NCI-H2171 (cell line): ENCODE results near the gene FBXL16.

Experiments used
- DNase-seq: peaks from one replicate; lab custom pipeline; 2025; lab: John Stamatoyannopoulos, UW

Gene FBXL16

DNA sequence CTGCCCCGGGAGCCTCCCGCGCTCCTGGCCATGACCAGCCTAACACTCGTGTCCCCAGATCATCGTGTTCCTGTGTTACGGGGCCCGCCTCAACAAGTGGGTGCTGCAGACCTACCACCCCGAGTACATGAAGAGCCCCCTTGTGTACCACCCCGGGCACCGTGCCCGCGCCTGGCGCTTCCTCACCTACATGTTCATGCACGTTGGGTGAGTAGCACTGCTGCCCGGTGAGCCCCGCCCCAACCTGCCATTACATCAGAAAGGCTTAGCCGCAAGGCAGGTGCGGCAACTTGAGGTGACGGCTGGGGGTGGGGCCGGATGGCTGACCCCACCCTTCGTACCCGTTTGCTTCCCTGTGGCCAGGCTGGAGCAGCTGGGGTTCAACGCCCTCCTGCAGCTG is 28.7 kb downstream of the FBXL16 start:
- DNase-seq = peak; percentile 64

DNA sequence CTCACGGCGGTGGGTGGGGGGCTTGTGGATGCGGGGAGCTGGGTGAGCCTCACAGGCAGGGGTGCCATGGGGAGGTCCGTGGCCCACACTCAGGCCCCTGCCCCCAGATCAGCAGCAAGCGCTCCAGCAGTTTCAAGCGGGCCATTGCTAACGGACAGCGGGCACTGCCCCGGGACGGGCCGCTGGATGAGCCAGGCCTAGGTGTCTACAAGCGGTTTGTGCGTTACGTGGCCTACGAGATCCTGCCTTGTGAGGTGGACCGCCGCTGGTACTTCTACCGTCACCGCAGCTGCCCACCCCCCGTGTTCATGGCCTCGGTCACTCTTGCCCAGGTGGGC is 29.1 kb downstream of the FBXL16 start:
- no peak for DNase-seq

DNA sequence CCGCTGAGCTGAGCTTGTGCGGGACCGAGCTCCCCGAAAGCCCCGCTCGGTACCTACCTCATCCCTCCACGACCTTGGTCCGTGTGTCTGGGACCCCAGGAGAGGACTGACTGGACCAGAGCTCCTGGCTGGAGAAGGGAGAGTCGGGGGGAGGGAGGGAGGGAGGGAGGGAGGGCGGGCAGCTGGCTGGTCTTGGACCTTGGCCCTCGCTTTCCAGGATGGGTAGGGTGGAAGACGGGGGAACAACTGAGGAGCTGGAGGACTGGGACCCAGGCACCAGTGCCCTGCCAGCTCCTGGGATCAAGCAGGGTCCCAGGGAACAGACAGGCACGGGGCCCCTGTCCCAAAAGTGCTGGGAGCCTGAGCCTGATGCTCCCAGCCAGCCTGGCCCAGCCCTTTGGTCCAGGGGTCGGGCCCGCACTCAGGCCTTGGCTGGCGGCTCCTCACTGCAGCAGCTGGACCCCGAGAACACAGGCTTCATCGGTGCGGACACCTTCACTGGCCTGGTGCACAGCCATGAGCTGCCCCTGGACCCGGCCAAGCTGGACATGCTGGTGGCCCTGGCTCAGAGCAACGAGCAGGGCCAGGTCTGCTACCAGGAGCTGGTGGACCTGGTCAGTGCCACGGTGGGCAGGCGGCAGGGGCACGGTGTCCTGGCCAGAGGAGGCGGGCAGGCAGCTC is 29.6 kb downstream of the FBXL16 start:
- no peak for DNase-seq

DNA sequence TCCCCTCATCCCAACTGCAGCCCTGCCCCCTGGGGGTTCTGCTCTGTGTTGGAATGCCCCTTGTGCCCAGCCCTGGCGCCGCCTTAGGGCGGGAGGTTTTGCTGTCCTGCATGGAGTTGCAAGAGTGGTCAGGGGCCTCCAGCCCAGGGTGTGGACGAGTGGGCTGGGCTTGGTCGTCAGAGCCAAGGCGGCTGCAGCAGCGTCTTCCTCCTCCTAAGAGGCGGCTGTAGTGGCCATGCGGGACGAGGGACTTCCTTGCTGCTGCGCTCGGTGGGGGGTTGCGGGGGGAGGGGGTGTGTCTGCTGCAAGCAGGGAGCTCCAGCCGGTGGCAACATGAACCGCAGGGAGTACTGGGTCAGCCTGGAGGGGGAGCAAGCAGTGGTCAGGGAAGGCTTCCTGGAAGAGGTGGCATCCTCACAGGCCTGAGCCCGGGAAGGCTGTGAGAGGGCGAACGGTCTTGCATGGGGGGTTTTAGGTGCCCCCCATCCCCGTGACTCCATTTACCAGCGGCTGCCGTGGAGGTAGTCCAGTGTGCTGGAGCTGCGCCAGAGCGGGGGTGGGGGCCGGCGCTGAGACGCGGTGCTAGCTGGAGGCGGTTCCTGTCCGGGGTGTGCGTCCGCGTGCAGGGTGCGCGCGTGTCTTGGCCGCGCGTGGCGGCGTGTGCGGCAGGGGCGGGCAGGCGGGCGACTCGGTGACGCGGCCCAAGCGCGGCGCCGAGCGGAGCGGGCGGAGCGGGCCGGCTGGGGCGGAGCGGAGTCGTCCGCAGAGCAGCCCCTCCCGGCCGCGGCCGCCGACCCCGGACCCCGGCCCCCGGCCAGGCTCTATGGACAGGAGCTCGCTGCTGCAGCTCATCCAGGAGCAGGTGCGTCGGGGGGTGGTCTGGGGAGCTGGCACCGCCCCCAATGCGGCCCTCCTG is 30.4 kb downstream of the FBXL16 start, which contains the start of gene RHBDL1:
Gene RHBDL1 (plus strand): TSS at position 704 of the 916 bp plus-strand sequence. CDS start 120 bp downstream, at position 824.
- DNase-seq = no peak

DNA sequence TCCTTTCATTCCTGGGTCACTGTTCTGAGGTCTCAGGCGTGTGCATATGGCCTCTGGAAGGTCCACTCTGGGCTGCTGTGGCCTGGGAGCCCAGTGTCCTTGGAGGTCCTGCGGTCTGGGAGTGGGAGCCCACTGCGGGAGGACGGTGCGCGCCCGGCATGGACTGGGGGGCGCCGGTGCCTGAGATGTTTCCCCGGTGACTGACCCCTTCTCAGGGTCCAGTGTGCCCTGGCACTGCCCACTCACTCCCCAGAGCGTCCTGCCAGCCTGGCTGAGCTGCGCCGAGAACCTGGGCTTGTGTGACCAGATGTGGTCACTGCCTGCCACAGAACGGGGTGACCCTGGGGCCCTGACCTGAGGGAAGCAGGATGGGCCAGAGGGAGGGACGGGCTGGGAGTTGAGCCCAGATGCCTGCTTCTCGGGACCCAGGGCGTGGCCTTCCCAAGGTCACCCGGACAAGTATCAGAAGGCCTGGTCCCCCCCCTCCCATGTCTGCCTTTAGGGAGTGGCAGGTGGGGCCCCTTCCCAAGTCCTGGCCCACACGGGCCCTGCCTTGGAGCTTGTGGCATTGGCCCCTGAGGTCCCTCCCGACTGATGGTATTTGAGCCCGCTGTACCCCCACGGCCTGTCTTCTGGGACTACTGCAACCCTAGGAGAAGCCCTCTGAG is 31.3 kb downstream of the FBXL16 start:
- no peak for DNase-seq

DNA sequence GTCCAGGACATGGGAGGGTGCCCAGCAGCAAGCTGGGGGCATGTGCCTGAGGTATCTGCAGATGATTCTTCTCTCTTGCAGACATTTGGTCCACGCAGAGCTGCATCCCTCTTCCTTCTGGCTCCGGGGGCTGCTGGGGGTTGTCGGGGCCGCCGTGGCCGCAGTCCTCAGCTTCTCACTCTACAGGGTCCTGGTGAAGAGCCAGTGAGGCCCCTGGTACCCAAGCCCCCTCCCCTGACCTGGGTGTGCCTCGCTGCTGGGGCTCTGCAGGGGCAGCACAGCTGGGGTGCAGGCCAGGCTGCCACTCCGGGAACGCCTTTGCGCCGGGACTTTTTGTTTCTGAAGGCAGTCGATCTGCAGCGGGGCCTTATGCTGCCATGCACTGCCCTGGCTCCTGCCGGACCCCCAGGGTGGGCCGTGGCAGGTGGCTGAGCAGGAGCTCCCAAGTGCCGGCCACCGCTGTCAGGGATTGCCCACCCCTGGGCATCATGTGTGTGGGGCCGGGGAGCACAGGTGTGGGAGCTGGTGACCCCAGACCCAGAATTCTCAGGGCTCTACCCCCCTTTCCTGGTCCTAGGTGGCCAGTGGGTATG is 32.1 kb downstream of the FBXL16 start:
- no peak for DNase-seq

DNA sequence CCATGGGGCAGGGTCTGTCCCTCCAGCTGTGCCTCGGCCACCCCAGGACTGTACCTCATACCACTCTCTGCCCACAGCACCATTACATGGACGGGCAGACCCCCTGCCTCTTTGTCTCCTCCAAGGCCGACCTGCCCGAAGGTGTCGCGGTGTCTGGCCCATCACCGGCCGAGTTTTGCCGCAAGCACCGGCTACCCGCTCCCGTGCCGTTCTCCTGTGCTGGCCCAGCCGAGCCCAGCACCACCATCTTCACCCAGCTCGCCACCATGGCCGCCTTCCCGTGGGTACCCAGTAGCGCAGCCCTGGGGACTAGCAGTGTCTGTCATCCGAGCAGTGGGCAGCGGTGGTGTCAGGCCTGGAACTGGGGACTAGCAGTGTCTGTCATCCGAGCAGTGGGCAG is 32.8 kb downstream of the FBXL16 start:
- no peak for DNase-seq

DNA sequence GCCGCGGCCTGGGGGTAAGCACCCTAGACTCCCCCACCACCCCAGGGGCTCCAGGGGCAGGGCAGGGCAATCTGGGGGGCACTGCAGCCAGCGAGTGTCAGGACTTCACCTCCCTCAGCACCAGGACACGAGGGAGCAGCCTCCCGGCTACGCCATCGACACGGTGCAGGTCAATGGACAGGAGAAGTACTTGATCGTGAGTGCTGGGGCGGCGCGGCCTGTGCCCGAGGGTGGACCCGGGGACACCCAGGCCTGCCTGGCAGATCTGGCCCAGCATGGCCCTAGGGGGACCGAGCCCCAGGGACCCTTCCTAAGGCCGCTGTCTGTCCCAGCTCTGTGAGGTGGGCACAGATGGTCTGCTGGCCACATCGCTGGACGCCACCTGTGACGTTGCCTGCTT is 33.2 kb downstream of the FBXL16 start:
- DNase-seq = no peak

DNA sequence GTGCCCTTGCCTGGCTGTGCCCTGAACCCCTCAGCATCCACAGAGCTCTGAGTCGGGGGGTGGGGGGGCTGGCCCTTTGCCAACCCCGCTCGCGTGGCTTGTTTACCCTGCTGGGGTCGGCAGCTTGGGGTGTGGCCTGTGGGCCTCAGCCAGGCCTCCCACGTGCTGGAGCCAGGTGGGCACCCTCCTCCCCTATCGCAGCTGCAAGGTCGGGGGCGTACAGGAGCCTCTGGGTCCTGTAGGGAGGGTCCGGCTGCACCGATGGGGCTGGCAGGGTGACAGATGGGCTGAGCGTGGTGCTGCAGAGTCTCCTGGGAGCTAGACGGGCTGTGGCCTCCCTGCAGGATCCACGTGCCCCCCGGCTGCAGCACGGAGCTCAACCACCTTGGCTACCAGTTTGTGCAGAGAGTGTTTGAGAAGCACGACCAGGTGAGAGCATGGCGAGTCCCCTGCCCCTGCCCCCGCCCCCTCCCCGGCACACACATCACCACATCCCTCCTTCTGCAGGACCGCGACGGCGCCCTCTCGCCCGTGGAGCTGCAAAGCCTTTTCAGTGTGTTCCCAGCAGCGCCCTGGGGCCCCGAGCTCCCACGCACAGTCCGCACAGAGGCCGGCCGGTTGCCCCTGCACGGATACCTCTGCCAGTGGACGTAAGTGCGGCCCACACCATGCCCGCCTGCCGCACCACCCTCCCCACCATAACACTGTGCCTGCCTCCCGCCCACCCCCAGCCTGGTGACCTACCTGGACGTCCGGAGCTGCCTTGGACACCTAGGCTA is 34.1 kb downstream of the FBXL16 start:
- DNase-seq = peak; percentile 67

DNA sequence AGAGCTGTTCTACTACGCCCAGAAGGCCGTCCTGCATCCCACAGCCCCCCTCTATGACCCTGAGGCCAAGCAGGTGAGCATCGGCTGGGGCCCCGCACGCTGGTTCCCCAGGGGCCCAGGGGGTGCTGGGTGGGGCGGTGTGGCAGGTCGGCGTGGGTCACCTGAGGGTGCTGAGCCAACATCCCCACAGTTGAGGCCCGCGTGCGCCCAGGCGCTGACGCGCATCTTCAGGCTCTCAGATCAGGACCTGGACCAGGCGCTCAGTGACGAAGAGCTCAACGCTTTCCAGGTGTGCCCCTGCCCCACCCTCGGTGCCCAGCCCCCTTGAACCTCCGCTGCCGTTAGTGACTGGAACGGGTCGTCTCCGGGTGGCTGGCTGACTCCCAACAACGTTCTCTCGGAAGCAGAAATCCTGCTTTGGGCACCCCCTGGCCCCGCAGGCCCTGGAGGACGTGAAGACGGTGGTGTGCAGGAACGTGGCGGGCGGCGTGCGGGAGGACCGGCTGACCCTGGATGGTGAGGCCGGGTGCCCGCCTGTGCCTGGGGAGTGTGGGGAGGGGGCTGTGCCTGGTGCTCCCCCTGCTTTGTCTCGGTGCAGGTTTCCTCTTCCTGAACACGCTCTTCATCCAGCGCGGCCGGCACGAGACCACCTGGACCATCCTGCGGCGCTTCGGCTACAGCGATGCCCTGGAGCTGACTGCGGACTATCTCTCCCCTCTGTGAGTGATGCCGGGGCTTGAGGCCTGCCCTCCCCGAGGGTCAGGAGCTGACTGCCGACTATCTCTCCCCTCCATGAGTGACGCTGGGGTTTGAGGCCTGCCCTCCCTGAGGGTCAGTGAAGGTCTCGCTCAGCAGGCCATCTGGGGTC is 34.9 kb downstream of the FBXL16 start:
- DNase-seq = no peak

DNA sequence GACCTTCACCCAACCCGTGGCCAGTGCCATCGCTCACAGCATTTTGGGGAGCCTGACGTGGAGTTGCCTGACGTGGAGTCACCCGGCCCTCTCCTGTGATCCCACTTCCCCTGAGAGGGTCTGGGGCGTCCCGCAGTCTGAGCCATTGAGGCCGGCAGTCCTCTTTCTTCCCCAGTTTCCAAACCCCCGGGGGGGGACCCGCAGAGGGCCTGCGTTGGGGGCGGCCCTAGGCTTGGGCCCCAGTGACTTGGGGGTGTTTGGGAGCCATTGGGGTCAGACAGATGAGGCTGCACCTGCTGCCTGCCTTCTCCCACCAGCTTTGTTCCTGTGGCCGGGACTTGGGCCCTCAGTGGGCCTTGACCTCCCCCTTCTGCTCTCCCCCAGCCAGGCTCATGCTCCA is 35.9 kb downstream of the FBXL16 start:
- no peak for DNase-seq

DNA sequence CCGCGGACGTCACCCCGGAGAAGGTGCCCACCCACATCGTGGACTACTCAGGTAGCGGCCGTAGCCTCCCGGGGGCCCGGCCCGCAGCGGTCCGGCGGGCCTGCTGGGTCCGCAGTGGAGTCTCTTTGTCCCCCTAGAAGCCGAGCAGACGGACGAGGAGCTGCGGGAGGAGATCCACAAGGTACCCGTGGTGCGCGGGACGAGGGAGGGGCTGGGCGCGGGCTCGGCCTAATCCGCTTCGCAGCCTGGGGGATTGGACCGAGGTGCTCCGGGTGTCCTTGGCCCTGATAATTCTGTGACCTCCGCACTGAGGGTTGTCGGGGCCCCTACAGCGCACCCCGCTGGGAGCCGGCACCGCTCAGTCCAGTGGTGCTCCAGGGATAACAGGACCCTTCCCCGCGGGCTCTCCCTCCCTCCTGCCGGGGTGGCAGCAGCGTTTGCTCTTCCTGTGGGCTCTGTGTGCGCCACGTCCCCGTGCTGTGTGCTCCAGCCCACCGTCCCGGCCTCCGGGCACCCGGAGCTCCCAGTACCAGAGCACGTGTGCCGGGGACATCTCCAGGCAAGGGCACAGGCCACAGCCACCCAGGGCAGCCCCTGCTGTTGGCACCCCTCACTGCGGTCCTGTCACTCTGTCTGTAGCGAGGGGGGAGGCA is 37.0 kb downstream of the FBXL16 start:
- DNase-seq = no peak

DNA sequence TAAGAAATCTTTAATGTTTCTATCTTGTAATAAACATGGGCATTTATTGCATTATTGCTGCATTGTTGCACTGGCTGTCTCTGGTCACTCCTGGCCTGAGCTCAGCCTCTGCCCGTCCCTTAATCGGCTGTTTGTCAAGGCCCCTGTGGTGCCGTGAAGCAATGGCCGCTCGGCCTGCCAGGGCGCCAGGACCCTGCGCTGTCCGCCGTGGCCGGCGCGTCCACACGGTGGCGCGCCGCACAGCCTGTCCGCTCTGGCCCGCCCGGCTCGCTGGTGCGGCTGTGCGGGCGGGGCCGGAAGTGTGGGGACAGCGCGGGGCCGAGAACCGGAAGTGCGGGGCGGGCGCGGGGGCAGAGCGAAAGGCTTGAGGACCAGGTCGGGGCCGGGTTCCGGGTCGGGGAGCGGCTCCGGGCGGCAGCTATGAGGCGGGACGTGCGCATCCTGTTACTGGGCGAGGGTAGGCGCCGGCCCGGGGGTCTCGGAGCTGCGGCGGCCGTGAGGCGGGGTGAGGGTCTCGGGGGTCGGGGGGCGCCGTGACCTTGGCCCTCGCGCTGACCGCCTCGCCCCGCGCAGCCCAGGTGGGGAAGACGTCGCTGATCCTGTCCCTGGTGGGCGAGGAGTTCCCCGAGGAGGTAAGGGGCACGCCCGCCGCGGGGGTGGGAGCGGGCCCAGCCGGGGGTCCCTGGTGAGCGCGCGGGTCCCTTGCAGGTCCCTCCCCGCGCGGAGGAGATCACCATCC is 37.7 kb downstream of the FBXL16 start, which contains the start of gene RHOT2:
Gene RHOT2 (plus strand): TSS at position 353 of the 739 bp plus-strand sequence. CDS start 68 bp downstream, at position 421.
- DNase-seq = peak; percentile 90

DNA sequence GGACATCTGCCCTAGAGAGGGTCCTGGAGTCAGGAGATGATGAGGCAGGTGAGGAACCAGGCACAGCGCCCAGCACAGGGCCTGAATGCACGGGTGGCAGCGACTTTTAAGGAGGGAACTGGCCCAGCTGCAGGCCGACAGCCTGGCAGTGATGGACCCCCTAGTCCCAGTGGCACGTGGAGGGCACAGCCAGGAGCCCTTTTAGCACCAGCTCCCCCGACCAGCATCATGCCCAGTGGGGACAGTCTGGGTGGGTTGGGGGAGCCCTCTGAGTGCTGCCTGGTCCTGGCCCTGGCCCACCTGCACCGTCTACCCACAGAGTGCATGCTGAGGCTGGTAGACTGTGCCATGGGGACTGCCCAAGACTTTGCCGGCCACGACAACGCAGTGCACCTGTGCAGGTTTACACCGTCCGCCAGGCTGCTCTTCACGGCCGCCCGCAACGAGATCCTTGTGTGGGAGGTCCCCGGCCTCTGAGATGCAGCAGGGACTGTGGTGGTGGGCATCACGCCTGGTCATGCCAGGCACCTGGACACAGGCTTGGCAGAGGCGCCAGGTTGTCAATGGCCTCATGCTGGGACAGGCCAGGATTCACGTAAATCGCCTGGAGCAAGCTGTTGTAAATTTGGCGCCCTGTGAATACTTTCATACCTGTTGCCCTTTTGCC is 38.4 kb downstream of the FBXL16 start:
- no peak for DNase-seq

DNA sequence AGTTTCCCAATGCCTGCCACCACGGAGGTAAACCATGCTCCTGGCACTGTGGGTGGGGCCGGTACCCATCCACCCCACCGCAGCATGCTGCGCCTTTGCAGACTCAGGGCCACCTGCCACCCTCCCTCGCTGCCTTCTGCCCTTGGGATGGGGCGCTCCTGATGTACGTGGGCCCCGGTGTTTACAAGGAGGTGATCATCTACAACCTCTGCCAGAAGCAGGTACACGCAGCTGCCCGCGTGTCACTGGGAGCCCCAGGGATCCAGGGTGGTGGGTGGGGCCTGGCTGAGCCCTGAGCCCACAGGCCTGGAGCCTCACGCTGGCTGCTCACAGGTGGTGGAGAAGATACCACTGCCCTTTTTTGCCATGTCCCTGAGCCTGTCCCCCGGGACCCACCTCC is 39.0 kb downstream of the FBXL16 start:
- no peak for DNase-seq

DNA sequence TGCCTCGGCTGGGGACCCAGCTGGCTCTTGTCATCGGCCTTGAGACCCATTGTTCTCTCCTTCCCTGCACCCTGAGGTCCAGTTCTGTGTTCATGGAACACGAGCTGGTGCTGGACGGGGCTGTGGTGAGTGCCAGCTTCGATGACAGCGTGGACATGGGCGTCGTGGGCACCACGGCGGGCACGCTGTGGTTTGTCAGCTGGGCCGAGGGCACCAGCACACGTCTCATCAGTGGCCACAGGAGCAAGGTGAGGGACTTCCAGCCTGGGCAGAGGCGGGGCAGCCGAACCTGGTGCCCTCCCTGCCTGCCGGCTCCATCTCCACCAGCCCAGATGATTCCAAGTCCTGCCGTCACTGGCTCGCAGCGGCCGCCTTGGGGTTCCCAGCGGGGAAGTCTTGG is 43.0 kb downstream of the FBXL16 start:
- DNase-seq = no peak

DNA sequence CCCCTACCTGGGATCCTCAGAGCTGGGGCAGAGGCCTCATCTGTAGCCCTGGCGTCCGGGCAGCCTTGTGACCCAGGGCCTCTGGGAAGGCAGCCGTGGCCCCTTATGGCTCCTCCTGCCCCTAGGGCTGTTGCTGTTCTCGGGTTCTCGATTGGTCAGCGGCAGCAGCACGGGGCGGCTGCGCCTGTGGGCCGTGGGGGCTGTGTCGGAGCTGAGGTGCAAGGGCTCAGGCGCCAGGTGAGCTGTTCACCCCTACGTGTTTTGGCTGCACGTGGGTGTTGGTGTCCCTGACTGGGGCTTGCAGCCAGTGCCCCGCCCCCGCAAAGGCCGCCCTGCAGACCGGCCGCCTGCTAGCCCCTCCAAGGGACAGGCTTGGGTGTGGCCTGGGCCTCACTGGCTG is 43.5 kb downstream of the FBXL16 start:
- DNase-seq = no peak

DNA sequence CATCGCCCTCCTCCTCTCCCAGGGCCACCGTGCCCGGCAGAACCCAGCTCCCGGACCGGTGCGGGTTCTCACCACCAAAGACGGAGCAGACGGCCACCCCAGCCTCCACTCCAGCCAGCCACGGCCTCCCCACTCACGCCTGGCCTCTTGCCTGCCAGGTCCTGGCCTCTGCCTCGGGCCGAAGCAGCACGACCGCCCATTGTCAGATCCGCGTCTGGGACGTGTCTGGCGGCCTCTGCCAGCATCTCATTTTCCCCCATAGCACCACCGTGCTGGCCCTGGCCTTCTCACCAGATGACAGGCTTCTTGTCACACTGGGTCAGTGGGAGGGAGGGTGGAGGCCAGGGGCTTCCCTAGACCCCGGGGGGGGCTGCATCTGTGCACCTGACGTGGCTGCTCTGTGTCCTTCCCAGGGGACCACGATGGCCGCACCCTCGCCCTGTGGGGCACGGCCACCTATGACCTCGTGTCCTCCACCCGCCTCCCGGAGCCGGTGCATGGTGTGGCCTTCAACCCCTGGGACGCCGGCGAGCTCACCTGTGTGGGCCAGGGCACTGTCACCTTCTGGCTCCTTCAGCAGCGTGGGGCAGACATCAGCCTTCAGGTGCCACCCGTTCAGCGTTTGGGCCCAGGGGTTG is 44.3 kb downstream of the FBXL16 start:
- DNase-seq = no peak
